Liver (tissue), 3 donors: ENCODE data around the gene CACNA1E.

Source experiments
- JUND ChIP-seq, 2 donors: IDR thresholded peaks; 2 replicates each; pipeline ENCODE4 v1.6.1; 2016; ENCODE audit warnings: antibody characterized with exemption in 2 of 2
- SP1 ChIP-seq: IDR thresholded peaks from 2 replicates; pipeline ENCODE4 v1.6.1; 2018; ENCODE audit warnings: antibody characterized with exemption, mild to moderate bottlenecking
- TAF1 ChIP-seq: conservative IDR thresholded peaks from 2 replicates; pipeline ENCODE4 v1.6.1; 2016; ENCODE audit warnings: antibody characterized with exemption, mild to moderate bottlenecking
- TF ChIP-seq, protein P1 (sequence below): fragments of 150-350 bp; IDR thresholded peaks from 2 replicates; pipeline ENCODE4 v1.5.1; 2017; ENCODE audit warnings: improper control_type of control experiment, low read depth, low read length; ENCODE audit not compliant: missing input control
- TF ChIP-seq, protein P2 (sequence below): IDR thresholded peaks from 2 replicates; pipeline ENCODE4 v1.6.1; 2016; ENCODE audit warnings: antibody characterized with exemption, mild to moderate bottlenecking
- TF ChIP-seq, protein P3 (sequence below): IDR thresholded peaks from 2 replicates; pipeline ENCODE4 v1.6.1; 2016; ENCODE audit warnings: antibody characterized with exemption
- donor health status: healthy.
- donor health status: healthy.

DNA sequence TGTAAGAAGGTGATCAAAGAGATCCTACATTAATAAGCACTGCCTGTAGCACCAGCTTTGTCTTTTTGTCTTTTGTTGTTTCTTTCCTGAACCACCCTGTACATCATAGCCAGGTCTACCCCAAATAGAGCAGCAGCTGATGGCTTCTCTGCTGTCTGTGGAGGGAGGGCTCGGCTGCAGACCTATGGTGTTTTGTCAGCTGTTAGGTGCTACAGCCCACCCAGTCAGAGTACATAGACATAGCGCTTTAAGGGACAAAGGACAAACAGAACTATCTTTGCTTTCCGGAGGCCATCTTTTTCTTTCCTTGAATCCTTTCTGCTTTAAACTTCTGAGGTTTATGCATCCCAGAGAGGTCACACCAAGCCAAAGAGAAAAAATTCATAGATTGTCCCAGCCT lies 320.1 kb downstream of the CACNA1E start:
- TF ChIP-seq, protein P1, sequence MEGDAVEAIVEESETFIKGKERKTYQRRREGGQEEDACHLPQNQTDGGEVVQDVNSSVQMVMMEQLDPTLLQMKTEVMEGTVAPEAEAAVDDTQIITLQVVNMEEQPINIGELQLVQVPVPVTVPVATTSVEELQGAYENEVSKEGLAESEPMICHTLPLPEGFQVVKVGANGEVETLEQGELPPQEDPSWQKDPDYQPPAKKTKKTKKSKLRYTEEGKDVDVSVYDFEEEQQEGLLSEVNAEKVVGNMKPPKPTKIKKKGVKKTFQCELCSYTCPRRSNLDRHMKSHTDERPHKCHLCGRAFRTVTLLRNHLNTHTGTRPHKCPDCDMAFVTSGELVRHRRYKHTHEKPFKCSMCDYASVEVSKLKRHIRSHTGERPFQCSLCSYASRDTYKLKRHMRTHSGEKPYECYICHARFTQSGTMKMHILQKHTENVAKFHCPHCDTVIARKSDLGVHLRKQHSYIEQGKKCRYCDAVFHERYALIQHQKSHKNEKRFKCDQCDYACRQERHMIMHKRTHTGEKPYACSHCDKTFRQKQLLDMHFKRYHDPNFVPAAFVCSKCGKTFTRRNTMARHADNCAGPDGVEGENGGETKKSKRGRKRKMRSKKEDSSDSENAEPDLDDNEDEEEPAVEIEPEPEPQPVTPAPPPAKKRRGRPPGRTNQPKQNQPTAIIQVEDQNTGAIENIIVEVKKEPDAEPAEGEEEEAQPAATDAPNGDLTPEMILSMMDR: no peak
- TF ChIP-seq, protein P2, sequence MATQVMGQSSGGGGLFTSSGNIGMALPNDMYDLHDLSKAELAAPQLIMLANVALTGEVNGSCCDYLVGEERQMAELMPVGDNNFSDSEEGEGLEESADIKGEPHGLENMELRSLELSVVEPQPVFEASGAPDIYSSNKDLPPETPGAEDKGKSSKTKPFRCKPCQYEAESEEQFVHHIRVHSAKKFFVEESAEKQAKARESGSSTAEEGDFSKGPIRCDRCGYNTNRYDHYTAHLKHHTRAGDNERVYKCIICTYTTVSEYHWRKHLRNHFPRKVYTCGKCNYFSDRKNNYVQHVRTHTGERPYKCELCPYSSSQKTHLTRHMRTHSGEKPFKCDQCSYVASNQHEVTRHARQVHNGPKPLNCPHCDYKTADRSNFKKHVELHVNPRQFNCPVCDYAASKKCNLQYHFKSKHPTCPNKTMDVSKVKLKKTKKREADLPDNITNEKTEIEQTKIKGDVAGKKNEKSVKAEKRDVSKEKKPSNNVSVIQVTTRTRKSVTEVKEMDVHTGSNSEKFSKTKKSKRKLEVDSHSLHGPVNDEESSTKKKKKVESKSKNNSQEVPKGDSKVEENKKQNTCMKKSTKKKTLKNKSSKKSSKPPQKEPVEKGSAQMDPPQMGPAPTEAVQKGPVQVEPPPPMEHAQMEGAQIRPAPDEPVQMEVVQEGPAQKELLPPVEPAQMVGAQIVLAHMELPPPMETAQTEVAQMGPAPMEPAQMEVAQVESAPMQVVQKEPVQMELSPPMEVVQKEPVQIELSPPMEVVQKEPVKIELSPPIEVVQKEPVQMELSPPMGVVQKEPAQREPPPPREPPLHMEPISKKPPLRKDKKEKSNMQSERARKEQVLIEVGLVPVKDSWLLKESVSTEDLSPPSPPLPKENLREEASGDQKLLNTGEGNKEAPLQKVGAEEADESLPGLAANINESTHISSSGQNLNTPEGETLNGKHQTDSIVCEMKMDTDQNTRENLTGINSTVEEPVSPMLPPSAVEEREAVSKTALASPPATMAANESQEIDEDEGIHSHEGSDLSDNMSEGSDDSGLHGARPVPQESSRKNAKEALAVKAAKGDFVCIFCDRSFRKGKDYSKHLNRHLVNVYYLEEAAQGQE: no peak
- TF ChIP-seq JUND (IDR thresholded peaks at IDR 0.05) (no peak), TAF1 (no peak), SP1 (no peak)
- TF ChIP-seq, protein P3, sequence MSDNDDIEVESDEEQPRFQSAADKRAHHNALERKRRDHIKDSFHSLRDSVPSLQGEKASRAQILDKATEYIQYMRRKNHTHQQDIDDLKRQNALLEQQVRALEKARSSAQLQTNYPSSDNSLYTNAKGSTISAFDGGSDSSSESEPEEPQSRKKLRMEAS: no peak
